ENCODE measurements around the gene ITGA4.

The ITGA4 gene

GRCh38 chr2:181457121-181457740 is at the start of gene ITGA4:
Gene ITGA4 (plus strand): TSS chr2:181457386. CDS start chr2:181457655, 269 bp downstream.
- H3K4me3 Mint-ChIP-seq, result peak within 1 kb of the TSS; percentile 92
- H3K27me3 Mint-ChIP-seq (ENCODE audit: low read depth), result no peaks in the 10 kb centered on the region
- peak; percentile 88 for DNase-seq (ENCODE audit: low spot score)
- peaks cover 55% of the 10 kb centered on the region for H3K4me1 Mint-ChIP-seq (ENCODE audit: low read depth)
- H3K9me3 Mint-ChIP-seq, result no peaks in the 10 kb centered on the region
- peak within 1 kb of the TSS; percentile 93 for H3K27ac Mint-ChIP-seq
- peaks cover 46% of the 10 kb centered on the region for H3K36me3 Mint-ChIP-seq (ENCODE audit: low read depth)

- H3K36me3 Mint-ChIP-seq (ENCODE audit: low read depth), result peaks cover 46% of the 10 kb centered on the region
- H3K4me1 Mint-ChIP-seq (ENCODE audit: low read depth), result peaks cover 7% of the 10 kb centered on the region
- peaks cover 29% of the 10 kb centered on the region for H3K9me3 Mint-ChIP-seq
Observed at GRCh38 chr2:181408861-181409260, 48.3 kb upstream of the ITGA4 start.

GRCh38 chr2:181411105-181411849 is 45.9 kb upstream of the ITGA4 start:
- Mint-ChIP-seq H3K4me3 (no peak overlapping the region), H3K27me3 (ENCODE audit: low read depth) (no peaks in the 10 kb centered on the region), H3K4me1 (ENCODE audit: low read depth) (peaks cover 12% of the 10 kb centered on the region), H3K9me3 (peaks cover 53% of the 10 kb centered on the region), H3K36me3 (ENCODE audit: low read depth) (peaks cover 45% of the 10 kb centered on the region), H3K27ac (no peak overlapping the region)
- DNase-seq (ENCODE audit: low spot score), result no peak

More at GRCh38 chr2:181408861-181409260, 48.3 kb upstream of the ITGA4 start:
- no peaks in the 10 kb centered on the region for H3K27me3 Mint-ChIP-seq (ENCODE audit: low read depth)
- no peak overlapping the region for H3K4me3 Mint-ChIP-seq
- no peak overlapping the region for H3K27ac Mint-ChIP-seq
- DNase-seq (ENCODE audit: low spot score), result no peak

- H3K4me3 Mint-ChIP-seq, result no peak overlapping the region
- H3K4me1 Mint-ChIP-seq (ENCODE audit: low read depth), result peaks cover 28% of the 10 kb centered on the region
- H3K27ac Mint-ChIP-seq, result no peak overlapping the region
- H3K9me3 Mint-ChIP-seq, result peaks cover 23% of the 10 kb centered on the region
- H3K27me3 Mint-ChIP-seq (ENCODE audit: low read depth), result no peaks in the 10 kb centered on the region
- DNase-seq (ENCODE audit: low spot score), result no peak
- H3K36me3 Mint-ChIP-seq (ENCODE audit: low read depth), result peaks cover 10% of the 10 kb centered on the region
Observed at GRCh38 chr2:181419129-181419855, 37.9 kb upstream of the ITGA4 start.

- Mint-ChIP-seq H3K4me1 (ENCODE audit: low read depth) (peaks cover 26% of the 10 kb centered on the region), H3K4me3 (peak overlapping the region; percentile 25), H3K27me3 (ENCODE audit: low read depth) (no peaks in the 10 kb centered on the region), H3K36me3 (ENCODE audit: low read depth) (peaks cover 2% of the 10 kb centered on the region), H3K9me3 (peaks cover 11% of the 10 kb centered on the region), H3K27ac (peak overlapping the region; percentile 78)
- DNase-seq (ENCODE audit: low spot score), result no peak
Observed at GRCh38 chr2:181420259-181421130, 36.7 kb upstream of the ITGA4 start.

- peaks cover 2% of the 10 kb centered on the region for H3K36me3 Mint-ChIP-seq (ENCODE audit: low read depth)
- H3K4me3 Mint-ChIP-seq, result peak overlapping the region; percentile 25
- peak overlapping the region; percentile 78 for H3K27ac Mint-ChIP-seq
- no peaks in the 10 kb centered on the region for H3K27me3 Mint-ChIP-seq (ENCODE audit: low read depth)
- no peak for DNase-seq (ENCODE audit: low spot score)
- peaks cover 24% of the 10 kb centered on the region for H3K4me1 Mint-ChIP-seq (ENCODE audit: low read depth)
- peaks cover 5% of the 10 kb centered on the region for H3K9me3 Mint-ChIP-seq
Observed at GRCh38 chr2:181421131-181421458, 36.1 kb upstream of the ITGA4 start.

- H3K27ac Mint-ChIP-seq, result peak overlapping the region; percentile 78
- peaks cover 2% of the 10 kb centered on the region for H3K36me3 Mint-ChIP-seq (ENCODE audit: low read depth)
- H3K27me3 Mint-ChIP-seq (ENCODE audit: low read depth), result no peaks in the 10 kb centered on the region
- DNase-seq (ENCODE audit: low spot score), result no peak
- H3K4me3 Mint-ChIP-seq, result peak overlapping the region; percentile 30
- peaks cover 3% of the 10 kb centered on the region for H3K9me3 Mint-ChIP-seq
- peaks cover 21% of the 10 kb centered on the region for H3K4me1 Mint-ChIP-seq (ENCODE audit: low read depth)
Observed at GRCh38 chr2:181421464-181421863, 35.7 kb upstream of the ITGA4 start.

GRCh38 chr2:181426672-181427071 is 30.5 kb upstream of the ITGA4 start:
- Mint-ChIP-seq H3K4me1 (ENCODE audit: low read depth) (peaks cover 24% of the 10 kb centered on the region), H3K36me3 (ENCODE audit: low read depth) (peaks cover 5% of the 10 kb centered on the region), H3K9me3 (peaks cover 9% of the 10 kb centered on the region), H3K4me3 (no peak overlapping the region), H3K27me3 (ENCODE audit: low read depth) (no peaks in the 10 kb centered on the region), H3K27ac (no peak overlapping the region)
- no peak for DNase-seq (ENCODE audit: low spot score)

- peaks cover 28% of the 10 kb centered on the region for H3K9me3 Mint-ChIP-seq
- H3K36me3 Mint-ChIP-seq (ENCODE audit: low read depth), result peaks cover 27% of the 10 kb centered on the region
- H3K27ac Mint-ChIP-seq, result peak overlapping the region; percentile 70
- H3K27me3 Mint-ChIP-seq (ENCODE audit: low read depth), result no peaks in the 10 kb centered on the region
- H3K4me1 Mint-ChIP-seq (ENCODE audit: low read depth), result peaks cover 24% of the 10 kb centered on the region
- peak overlapping the region; percentile 4 for H3K4me3 Mint-ChIP-seq
- DNase-seq (ENCODE audit: low spot score), result no peak
Observed at GRCh38 chr2:181430406-181431118, 26.6 kb upstream of the ITGA4 start.

- Mint-ChIP-seq H3K4me3 (no peak overlapping the region), H3K27ac (no peak overlapping the region), H3K9me3 (peaks cover 24% of the 10 kb centered on the region), H3K4me1 (ENCODE audit: low read depth) (peaks cover 24% of the 10 kb centered on the region), H3K36me3 (ENCODE audit: low read depth) (peaks cover 27% of the 10 kb centered on the region), H3K27me3 (ENCODE audit: low read depth) (no peaks in the 10 kb centered on the region)
- DNase-seq (ENCODE audit: low spot score), result no peak
Observed at GRCh38 chr2:181431674-181432073, 25.5 kb upstream of the ITGA4 start.

- Mint-ChIP-seq H3K4me1 (ENCODE audit: low read depth) (peaks cover 36% of the 10 kb centered on the region), H3K36me3 (ENCODE audit: low read depth) (peaks cover 20% of the 10 kb centered on the region)
Observed at GRCh38 chr2:181438261-181438660, 18.9 kb upstream of the ITGA4 start.

GRCh38 chr2:181440344-181440743 is 16.8 kb upstream of the ITGA4 start:
- no peaks in the 10 kb centered on the region for H3K9me3 Mint-ChIP-seq
- peaks cover 52% of the 10 kb centered on the region for H3K4me1 Mint-ChIP-seq (ENCODE audit: low read depth)
- no peak for DNase-seq (ENCODE audit: low spot score)
- H3K27me3 Mint-ChIP-seq (ENCODE audit: low read depth), result no peaks in the 10 kb centered on the region
- H3K4me3 Mint-ChIP-seq, result no peak overlapping the region
- peaks cover 7% of the 10 kb centered on the region for H3K36me3 Mint-ChIP-seq (ENCODE audit: low read depth)
- peak overlapping the region; percentile 31 for H3K27ac Mint-ChIP-seq

More at GRCh38 chr2:181438261-181438660, 18.9 kb upstream of the ITGA4 start:
- no peak for DNase-seq (ENCODE audit: low spot score)
- Mint-ChIP-seq H3K27me3 (ENCODE audit: low read depth) (no peaks in the 10 kb centered on the region), H3K9me3 (peaks cover 13% of the 10 kb centered on the region), H3K4me3 (no peak overlapping the region), H3K27ac (no peak overlapping the region)

GRCh38 chr2:181440919-181441318 is 16.3 kb upstream of the ITGA4 start:
- Mint-ChIP-seq H3K9me3 (no peaks in the 10 kb centered on the region), H3K27me3 (ENCODE audit: low read depth) (no peaks in the 10 kb centered on the region), H3K4me1 (ENCODE audit: low read depth) (peaks cover 55% of the 10 kb centered on the region), H3K36me3 (ENCODE audit: low read depth) (peaks cover 5% of the 10 kb centered on the region), H3K27ac (peak overlapping the region; percentile 9), H3K4me3 (no peak overlapping the region)
- DNase-seq (ENCODE audit: low spot score), result no peak
